Measurements from ENCODE around the gene GRP. TPM values are rescaled to one million over a fixed set of nuclear protein-coding genes. Genes with fewer than 3 reads are reported as not detected.
A peak's percentile ranks its signal among the peaks of the same experiment; 100 is the strongest.
"Not testable (repeated sequence)": the region's sequence is repeated elsewhere in the genome, so short reads cannot be mapped to it uniquely, and the experiment has no call there.

The GRP gene
- polyA plus RNA-seq, 4 donors: 0.18 TPM; not detected in 3

DNA sequence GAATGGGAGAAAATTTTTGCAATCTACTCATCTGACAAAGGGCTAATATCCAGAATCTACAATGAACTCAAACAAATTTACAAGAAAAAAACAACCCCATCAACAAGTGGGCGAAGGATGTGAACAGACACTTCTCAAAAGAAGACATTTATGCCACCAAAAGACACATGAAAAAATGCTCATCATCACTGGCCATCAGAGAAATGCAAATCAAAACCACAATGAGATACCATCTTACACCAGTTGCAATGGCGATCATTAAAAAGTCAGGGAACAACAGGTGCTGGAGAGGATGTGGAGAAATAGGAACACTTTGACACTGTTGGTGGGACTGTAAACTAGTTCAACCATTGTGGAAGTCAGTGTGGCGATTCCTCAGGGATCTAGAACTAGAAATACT, 41.9 kb downstream of the GRP start:
- not testable (repeated sequence) for FAIRE-seq

DNA sequence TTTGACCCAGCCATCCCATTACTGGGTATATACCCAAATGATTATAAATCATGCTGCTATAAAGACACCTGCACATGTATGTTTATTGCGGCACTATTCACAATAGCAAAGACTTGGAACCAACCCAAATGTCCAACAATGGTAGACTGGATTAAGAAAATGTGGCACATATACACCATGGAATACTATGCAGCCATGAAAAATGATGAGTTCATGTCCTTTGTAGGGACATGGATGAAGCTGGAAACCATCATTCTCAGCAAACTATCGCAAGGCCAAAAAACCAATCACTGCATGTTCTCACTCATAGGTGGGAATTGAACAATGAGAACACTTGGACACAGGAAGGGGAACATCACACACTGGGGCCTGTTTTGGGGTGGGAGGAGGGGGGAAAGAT, 42.3 kb downstream of the GRP start:
- not testable (repeated sequence) for H3K9me3 ChIP-seq (ENCODE audit: control insufficient read depth in 2 of 2, insufficient read depth in 1 of 2, low read depth in 1 of 2, low read length in 1 of 2); DNase-seq; H3K27ac ChIP-seq (ENCODE audit: low read depth in 1 of 3, low read length in 2 of 3); FAIRE-seq; H3K4me1 ChIP-seq (ENCODE audit: control insufficient read depth in 3 of 3, insufficient read depth in 2 of 3, low read depth in 1 of 3, low read length in 2 of 3); H3K4me3 ChIP-seq (ENCODE audit: low read depth in 1 of 3, low read length in 3 of 3); H3K36me3 ChIP-seq (ENCODE audit: control insufficient read depth in 3 of 3, insufficient read depth in 2 of 3, low read depth in 1 of 3, low read length in 3 of 3)
- 74 to 86% (median 86%) methylated on average over 2 of the region's 2 CpGs for WGBS, 3 donors
- peaks cover 0 to 47% (median 32%) of the 10 kb centered on the region in 3 donors for H3K27me3 ChIP-seq (ENCODE audit: control insufficient read depth in 3 of 3, insufficient read depth in 3 of 3, low read length in 3 of 3)

More for the DNA sequence above, 41.9 kb downstream of the GRP start:
- not testable (repeated sequence) for H3K4me1 ChIP-seq (ENCODE audit: control insufficient read depth in 3 of 3, insufficient read depth in 2 of 3, low read depth in 1 of 3, low read length in 2 of 3); DNase-seq; H3K27ac ChIP-seq (ENCODE audit: low read depth in 1 of 3, low read length in 2 of 3); H3K4me3 ChIP-seq (ENCODE audit: low read depth in 1 of 3, low read length in 3 of 3); H3K9me3 ChIP-seq (ENCODE audit: control insufficient read depth in 2 of 2, insufficient read depth in 1 of 2, low read depth in 1 of 2, low read length in 1 of 2); H3K36me3 ChIP-seq (ENCODE audit: control insufficient read depth in 3 of 3, insufficient read depth in 2 of 3, low read depth in 1 of 3, low read length in 3 of 3)
- peaks cover 0 to 43% (median 28%) of the 10 kb centered on the region in 3 donors for H3K27me3 ChIP-seq (ENCODE audit: control insufficient read depth in 3 of 3, insufficient read depth in 3 of 3, low read length in 3 of 3)
- WGBS, 3 donors: 56 to 80% (median 76%) methylated on average over 2 to 3 of the region's 3 CpGs

DNA sequence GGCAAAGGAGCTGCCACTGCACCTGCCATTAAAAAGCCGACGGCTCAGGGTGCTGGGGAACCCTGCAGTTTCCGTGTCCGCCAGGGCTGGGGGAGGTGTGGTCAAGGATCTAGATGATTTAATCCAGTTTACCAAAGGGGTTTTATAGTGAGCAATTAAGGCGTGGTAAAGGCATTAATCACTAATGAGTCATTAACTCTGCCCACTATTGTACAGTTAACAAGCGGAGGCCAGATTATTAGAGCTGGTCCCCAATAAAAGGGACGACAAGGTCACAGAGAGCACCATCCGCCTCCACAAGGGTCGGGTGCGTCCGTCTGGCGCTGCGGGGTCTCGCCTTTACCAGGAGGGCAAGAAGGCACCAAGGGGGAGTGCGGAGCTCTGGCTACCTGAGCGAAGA, 43.7 kb downstream of the GRP start:
- DNase-seq (peak in 1 of 2 donors; percentile 76), FAIRE-seq (no peak)
- WGBS, 3 donors: 3 to 9% (median 8%) methylated on average over 16 of the region's 16 CpGs
- H3K9me3 ChIP-seq (ENCODE audit: control insufficient read depth in 2 of 2, insufficient read depth in 1 of 2, low read depth in 1 of 2, low read length in 1 of 2): no peaks in the 10 kb centered on the region
- no peak overlapping the region for H3K4me3 ChIP-seq (ENCODE audit: low read depth in 1 of 3, low read length in 3 of 3)
- no peaks in the 10 kb centered on the region for H3K36me3 ChIP-seq (ENCODE audit: control insufficient read depth in 3 of 3, insufficient read depth in 2 of 3, low read depth in 1 of 3, low read length in 3 of 3)
- H3K4me1 ChIP-seq (ENCODE audit: control insufficient read depth in 3 of 3, insufficient read depth in 2 of 3, low read depth in 1 of 3, low read length in 2 of 3): no peaks in the 10 kb centered on the region
- H3K27me3 ChIP-seq (ENCODE audit: control insufficient read depth in 3 of 3, insufficient read depth in 3 of 3, low read length in 3 of 3): peaks cover 6 to 62% (median 44%) of the 10 kb centered on the region in 3 donors
- H3K27ac ChIP-seq (ENCODE audit: low read depth in 1 of 3, low read length in 2 of 3): no peak overlapping the region

DNA sequence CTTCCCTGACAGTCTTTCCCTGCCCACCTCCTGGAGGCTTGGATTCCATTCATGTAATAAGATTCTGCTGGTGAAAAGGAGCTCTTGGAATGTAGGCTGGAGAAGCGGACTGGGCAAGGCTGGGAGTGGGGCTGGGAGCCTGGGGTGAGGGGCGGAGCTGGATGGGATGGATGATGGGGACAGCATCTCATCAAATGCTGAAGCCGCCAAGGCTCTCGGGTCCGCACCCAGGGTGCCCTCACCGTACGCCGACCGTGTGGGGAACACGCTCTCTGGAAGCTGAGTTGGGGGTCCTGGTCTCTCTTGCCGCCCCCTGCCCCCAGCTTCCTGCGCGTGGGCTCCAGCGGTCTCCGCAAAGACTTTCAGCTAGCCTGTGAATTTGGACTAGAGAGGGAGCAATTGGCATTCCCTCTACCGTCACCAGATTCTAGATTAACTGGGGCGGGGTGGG, 44.2 kb downstream of the GRP start:
- Histone ChIP-seq H3K4me1 (ENCODE audit: control insufficient read depth in 3 of 3, insufficient read depth in 2 of 3, low read depth in 1 of 3, low read length in 2 of 3) (no peaks in the 10 kb centered on the region), H3K9me3 (ENCODE audit: control insufficient read depth in 2 of 2, insufficient read depth in 1 of 2, low read depth in 1 of 2, low read length in 1 of 2) (no peaks in the 10 kb centered on the region), H3K27ac (ENCODE audit: low read depth in 1 of 3, low read length in 2 of 3) (no peak overlapping the region), H3K4me3 (ENCODE audit: low read depth in 1 of 3, low read length in 3 of 3) (no peak overlapping the region), H3K36me3 (ENCODE audit: control insufficient read depth in 3 of 3, insufficient read depth in 2 of 3, low read depth in 1 of 3, low read length in 3 of 3) (no peaks in the 10 kb centered on the region), H3K27me3 (ENCODE audit: control insufficient read depth in 3 of 3, insufficient read depth in 3 of 3, low read length in 3 of 3) (peaks cover 11 to 64% (median 47%) of the 10 kb centered on the region in 3 donors)
- no peak for FAIRE-seq
- no peak for DNase-seq
- WGBS, 3 donors: 6 to 14% (median 14%) methylated on average over 11 to 17 of the region's 17 CpGs

DNA sequence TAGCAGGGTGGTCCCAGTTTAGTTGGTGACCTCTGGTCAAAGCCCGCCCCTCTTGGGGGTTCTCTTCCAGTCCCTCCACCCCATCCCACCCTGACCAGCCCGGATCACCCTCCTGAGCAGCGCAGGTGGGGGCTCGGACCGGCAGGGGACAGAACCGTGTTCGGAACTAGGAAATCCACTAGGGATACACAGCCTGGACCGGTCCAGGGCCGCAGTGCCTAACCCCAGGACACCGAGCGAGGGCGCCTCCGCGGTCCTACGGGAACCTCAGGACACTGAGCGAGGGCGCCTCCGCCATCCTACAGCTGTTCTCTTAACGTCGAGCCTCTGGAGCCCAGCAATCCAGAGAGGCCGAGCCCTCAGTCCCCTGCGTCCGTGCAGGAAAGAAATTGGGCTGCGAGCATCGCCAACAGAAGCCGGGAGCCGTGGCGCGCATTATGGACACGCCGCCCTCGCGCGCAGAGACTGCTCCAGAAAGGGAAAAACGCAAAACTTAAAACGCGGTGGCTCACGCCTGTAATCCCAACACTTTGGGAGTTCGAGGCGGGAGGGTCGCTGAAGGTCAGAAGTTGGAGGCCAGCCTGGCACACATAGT, 44.8 kb downstream of the GRP start:
- FAIRE-seq (no peak), DNase-seq (no peak)
- H3K4me1 ChIP-seq (ENCODE audit: control insufficient read depth in 3 of 3, insufficient read depth in 2 of 3, low read depth in 1 of 3, low read length in 2 of 3): peaks cover 0 to 4% (median 0%) of the 10 kb centered on the region in 3 donors
- no peaks in the 10 kb centered on the region for H3K9me3 ChIP-seq (ENCODE audit: control insufficient read depth in 2 of 2, insufficient read depth in 1 of 2, low read depth in 1 of 2, low read length in 1 of 2)
- H3K27me3 ChIP-seq (ENCODE audit: control insufficient read depth in 3 of 3, insufficient read depth in 3 of 3, low read length in 3 of 3): peaks cover 15 to 70% (median 53%) of the 10 kb centered on the region in 3 donors
- H3K36me3 ChIP-seq (ENCODE audit: control insufficient read depth in 3 of 3, insufficient read depth in 2 of 3, low read depth in 1 of 3, low read length in 3 of 3): no peaks in the 10 kb centered on the region
- H3K4me3 ChIP-seq (ENCODE audit: low read depth in 1 of 3, low read length in 3 of 3): no peak overlapping the region
- H3K27ac ChIP-seq (ENCODE audit: low read depth in 1 of 3, low read length in 2 of 3): no peak overlapping the region
- WGBS, 3 donors: 9 to 18% (median 14%) methylated on average over 40 to 41 of the region's 41 CpGs

DNA sequence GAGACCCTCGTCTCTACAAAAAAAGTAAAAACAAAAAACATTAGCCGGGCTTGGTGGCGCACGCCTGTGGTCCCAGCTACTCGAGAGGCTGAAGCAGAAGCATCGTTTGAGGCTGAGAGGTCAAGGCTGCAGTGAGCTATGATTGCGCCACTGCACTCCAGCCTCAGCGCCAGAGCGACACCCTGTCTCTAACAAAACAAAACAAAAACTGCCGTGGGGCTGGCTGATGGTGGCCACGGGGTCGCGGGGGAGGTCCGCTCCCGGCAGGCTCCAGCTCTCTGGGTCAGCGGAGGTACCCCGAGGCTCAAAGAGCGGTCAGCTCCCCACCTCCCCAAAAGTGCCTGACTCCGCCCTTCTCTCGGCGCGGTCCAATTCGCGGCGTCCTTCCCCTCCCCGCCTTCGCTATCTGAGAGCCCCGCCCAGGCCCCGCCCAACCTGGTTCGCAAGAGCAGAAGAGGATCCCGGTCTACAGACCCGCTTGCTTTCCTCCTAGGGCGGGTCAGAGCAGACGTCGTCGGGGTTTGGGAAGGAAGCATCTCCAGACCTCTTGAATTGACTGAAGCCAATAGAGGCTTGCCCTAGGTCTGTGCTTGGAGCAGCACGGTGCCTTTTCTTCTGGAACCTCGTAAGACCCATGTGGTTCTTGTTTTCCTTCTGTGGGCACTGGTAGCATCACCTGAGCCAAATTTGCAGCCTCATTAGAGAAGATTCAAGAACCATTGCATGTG, 45.5 kb downstream of the GRP start:
- Histone ChIP-seq H3K4me3 (ENCODE audit: low read depth in 1 of 3, low read length in 3 of 3) (peak overlapping the region in 1 of 3 donors; percentile 2), H3K27ac (ENCODE audit: low read depth in 1 of 3, low read length in 2 of 3) (no peak overlapping the region), H3K9me3 (ENCODE audit: control insufficient read depth in 2 of 2, insufficient read depth in 1 of 2, low read depth in 1 of 2, low read length in 1 of 2) (no peaks in the 10 kb centered on the region), H3K4me1 (ENCODE audit: control insufficient read depth in 3 of 3, insufficient read depth in 2 of 3, low read depth in 1 of 3, low read length in 2 of 3) (peaks cover 0 to 4% (median 0%) of the 10 kb centered on the region in 3 donors), H3K36me3 (ENCODE audit: control insufficient read depth in 3 of 3, insufficient read depth in 2 of 3, low read depth in 1 of 3, low read length in 3 of 3) (no peaks in the 10 kb centered on the region), H3K27me3 (ENCODE audit: control insufficient read depth in 3 of 3, insufficient read depth in 3 of 3, low read length in 3 of 3) (peaks cover 15 to 77% (median 54%) of the 10 kb centered on the region in 3 donors)
- DNase-seq (no peak), FAIRE-seq (no peak)
- 4 to 11% (median 10%) methylated on average over 38 of the region's 38 CpGs for WGBS, 3 donors

DNA sequence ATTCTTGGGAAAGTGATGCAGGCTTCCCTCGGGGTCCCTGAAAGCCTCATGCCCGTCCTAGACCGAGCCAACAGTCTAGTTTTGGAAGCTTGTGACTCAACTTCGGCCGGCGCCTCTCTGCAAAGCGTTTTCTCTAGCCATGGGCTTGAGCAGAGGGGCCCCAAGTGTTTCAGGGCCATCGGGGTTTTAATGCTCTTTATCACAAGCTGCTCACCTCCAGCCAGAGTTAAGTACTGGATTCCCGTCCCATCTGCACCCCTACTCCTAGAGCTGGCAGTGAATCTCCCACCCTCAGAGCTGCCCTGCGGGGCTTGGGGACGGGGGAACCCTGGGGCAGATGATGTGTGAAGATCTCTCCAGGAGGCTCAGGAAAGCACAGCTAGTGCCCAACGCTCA, 46.0 kb downstream of the GRP start:
- no peak for FAIRE-seq
- 9 to 27% (median 15%) methylated on average over 12 of the region's 12 CpGs for WGBS, 3 donors

DNA sequence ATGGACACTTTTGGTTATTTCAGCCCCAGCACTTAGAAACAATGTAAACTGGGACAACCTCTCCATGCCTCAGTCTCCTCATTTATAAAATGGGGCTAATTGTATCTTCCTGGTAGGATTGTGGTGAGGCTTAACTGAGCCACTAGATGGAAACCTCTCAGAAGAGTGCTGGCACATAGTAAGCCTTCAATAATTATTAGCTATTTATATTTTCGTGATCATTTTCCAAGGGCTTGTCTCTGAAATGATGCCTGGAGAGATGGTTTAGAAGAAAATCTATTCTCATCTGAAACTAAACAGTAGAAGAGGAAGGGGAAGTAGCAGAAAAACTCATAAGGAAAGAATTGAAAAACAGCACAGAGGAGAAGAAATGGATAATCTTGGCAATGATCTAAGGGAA, 46.5 kb downstream of the GRP start:
- 8 to 24% (median 18%) methylated on average over 1 of the region's 1 CpG for WGBS, 3 donors
- peaks cover 15 to 87% (median 59%) of the 10 kb centered on the region in 3 donors for H3K27me3 ChIP-seq (ENCODE audit: control insufficient read depth in 3 of 3, insufficient read depth in 3 of 3, low read length in 3 of 3)
- peaks cover 0 to 4% (median 0%) of the 10 kb centered on the region in 3 donors for H3K4me1 ChIP-seq (ENCODE audit: control insufficient read depth in 3 of 3, insufficient read depth in 2 of 3, low read depth in 1 of 3, low read length in 2 of 3)
- H3K9me3 ChIP-seq (ENCODE audit: control insufficient read depth in 2 of 2, insufficient read depth in 1 of 2, low read depth in 1 of 2, low read length in 1 of 2): no peaks in the 10 kb centered on the region
- no peak overlapping the region for H3K27ac ChIP-seq (ENCODE audit: low read depth in 1 of 3, low read length in 2 of 3)
- no peaks in the 10 kb centered on the region for H3K36me3 ChIP-seq (ENCODE audit: control insufficient read depth in 3 of 3, insufficient read depth in 2 of 3, low read depth in 1 of 3, low read length in 3 of 3)
- H3K4me3 ChIP-seq (ENCODE audit: low read depth in 1 of 3, low read length in 3 of 3): no peak overlapping the region
- FAIRE-seq: no peak
- no peak for DNase-seq

More for the DNA sequence above, 46.0 kb downstream of the GRP start:
- H3K27ac ChIP-seq (ENCODE audit: low read depth in 1 of 3, low read length in 2 of 3): no peak overlapping the region
- peaks cover 0 to 4% (median 0%) of the 10 kb centered on the region in 3 donors for H3K4me1 ChIP-seq (ENCODE audit: control insufficient read depth in 3 of 3, insufficient read depth in 2 of 3, low read depth in 1 of 3, low read length in 2 of 3)
- DNase-seq: no peak
- no peak overlapping the region for H3K4me3 ChIP-seq (ENCODE audit: low read depth in 1 of 3, low read length in 3 of 3)
- H3K9me3 ChIP-seq (ENCODE audit: control insufficient read depth in 2 of 2, insufficient read depth in 1 of 2, low read depth in 1 of 2, low read length in 1 of 2): no peaks in the 10 kb centered on the region
- H3K36me3 ChIP-seq (ENCODE audit: control insufficient read depth in 3 of 3, insufficient read depth in 2 of 3, low read depth in 1 of 3, low read length in 3 of 3): no peaks in the 10 kb centered on the region
- H3K27me3 ChIP-seq (ENCODE audit: control insufficient read depth in 3 of 3, insufficient read depth in 3 of 3, low read length in 3 of 3): peaks cover 15 to 82% (median 58%) of the 10 kb centered on the region in 3 donors
